ENCODE results near the gene CRB2. TPM values are rescaled to one million over a fixed set of nuclear protein-coding genes. Genes with fewer than 3 reads are reported as not detected.

Gene CRB2
- total and polyA plus RNA-seq, 2 of the 13 experiments (the other 11 are each of a cell fraction or from before 2014, with no cell fraction given): 0.01 to 0.29 TPM

- TF ChIP-seq ZNF503 (CRISPR knock-in tag; IDR thresholded peaks at IDR 0.05): peak; percentile 51; the same call in 1 of the 2 replicates
- 0 out of 2 replicates have a peak, but pooled peaks have one; percentile 27 for TF ChIP-seq ZNF441 (CRISPR knock-in tag; IDR thresholded peaks at IDR 0.05; ENCODE audit: borderline replicate concordance)
- TF ChIP-seq REXO4 (CRISPR knock-in tag; IDR thresholded peaks at IDR 0.05; ENCODE audit: borderline replicate concordance): no peak
- TF ChIP-seq NR2F1 (CRISPR knock-in tag; IDR thresholded peaks at IDR 0.05): peak; percentile 62 to 74; a peak in 3 of 4 replicates
- no peak for TF ChIP-seq ELF1 (CRISPR knock-in tag; IDR thresholded peaks at IDR 0.05)
- peak; percentile 17 for TF ChIP-seq SKI (IDR thresholded peaks at IDR 0.05; ENCODE audit: partially characterized antibody)
- peak; percentile 85 for TF ChIP-seq RFX1 (IDR thresholded peaks at IDR 0.05)
- peak; percentile 70 for TF ChIP-seq FOXA3 (CRISPR knock-in tag; IDR thresholded peaks at IDR 0.05)
- TF ChIP-seq ZNF629 (CRISPR knock-in tag; conservative IDR thresholded peaks at IDR 0.05): no peak
- TF ChIP-seq ZNF598 (CRISPR knock-in tag; IDR thresholded peaks at IDR 0.05; ENCODE audit: borderline replicate concordance): no peak
- peak; percentile 24; the same call in 1 of the 2 replicates for TF ChIP-seq REPIN1 (CRISPR knock-in tag; IDR thresholded peaks at IDR 0.05; ENCODE audit: borderline replicate concordance, low read depth)
- TF ChIP-seq FOSL2 (CRISPR knock-in tag; IDR thresholded peaks at IDR 0.05): 0 out of 2 replicates have a peak, but pooled peaks have one; percentile 11
- peak; percentile 17 for TF ChIP-seq ASH2L (IDR thresholded peaks at IDR 0.05; ENCODE audit: insufficient read length, low read depth, low read length)
- peak; percentile 31; the same call in 1 of the 2 replicates for TF ChIP-seq ZSCAN21 (CRISPR knock-in tag; IDR thresholded peaks at IDR 0.05; ENCODE audit: borderline replicate concordance)
- TF ChIP-seq KLF16 (CRISPR knock-in tag; IDR thresholded peaks at IDR 0.05): 0 out of 4 replicates have a peak, but pooled peaks of 1 of the 2 experiments have one; percentile 13
- TF ChIP-seq NR2F2 (IDR thresholded peaks at IDR 0.05; ENCODE audit: borderline replicate concordance, low read depth): peak; percentile 79; the same call in 1 of the 2 replicates
- TF ChIP-seq KLF13 (CRISPR knock-in tag; IDR thresholded peaks at IDR 0.05): no peak
- TF ChIP-seq ZBTB7A (CRISPR knock-in tag; IDR thresholded peaks at IDR 0.05): 0 out of 2 replicates have a peak, but pooled peaks have one; percentile 53
- no peak for TF ChIP-seq NONO (IDR thresholded peaks at IDR 0.05)
- TF ChIP-seq NONO (CRISPR knock-in tag; conservative IDR thresholded peaks at IDR 0.05): peak; percentile 60; the same call in 1 of the 2 replicates
- peak; percentile 77; the same call in 1 of the 2 replicates for TF ChIP-seq ZNF891 (CRISPR knock-in tag; IDR thresholded peaks at IDR 0.05)
- TF ChIP-seq TEAD3 (CRISPR knock-in tag; optimal IDR thresholded peaks at IDR 0.05; ENCODE audit: borderline replicate concordance): peak; percentile 30
- TF ChIP-seq ZNF770 (CRISPR knock-in tag; IDR thresholded peaks at IDR 0.05): peak; percentile 66; the same call in 1 of the 2 replicates
- peak; percentile 42; the same call in 1 of the 2 replicates for TF ChIP-seq SOX5 (CRISPR knock-in tag; IDR thresholded peaks at IDR 0.05; ENCODE audit: borderline replicate concordance)
- peak; percentile 59 for TF ChIP-seq GATAD2A (CRISPR knock-in tag; IDR thresholded peaks at IDR 0.05)
These were observed 4.4 kb downstream of the CRB2 start (continued) for GRCh38 chr9:123360161-123361085.
